Thoracic aorta (tissue), 2 donors: ENCODE measurements around the gene EED. TPM values are rescaled to one million over a fixed set of nuclear protein-coding genes. Genes with fewer than 3 reads are reported as not detected.
"Not testable (repeated sequence)": the region's sequence is repeated elsewhere in the genome, so short reads cannot be mapped to it uniquely, and the experiment has no call there.

Experiments
- ATAC-seq: fragments of 150-250 bp; one replicate; pipeline ENCODE4 v1.8.0; 2017; ENCODE audit warnings: low read depth; ENCODE audit not compliant: insufficient number of reproducible peaks, low FRiP score
- DNase-seq: peaks from one replicate; pipeline ENCODE4 v3.0.0-alpha.2; 2020; ENCODE audit warnings: low spot score
- H3K27ac ChIP-seq, 2 donors: fragments of 200-600 bp; sonication (generic); 1 replicate in 1 of 2; 2 replicates in 1 of 2; pipeline ENCODE4 v1.5.1; 2016; ENCODE audit warnings: mild to moderate bottlenecking in 2 of 2, moderate library complexity in 2 of 2
- H3K27me3 ChIP-seq: fragments of 200-600 bp; sonication (generic); replicated peaks from 2 replicates; pipeline ENCODE4 v1.6.0; 2016; ENCODE audit warnings: mild to moderate bottlenecking; ENCODE audit not compliant: insufficient read depth
- H3K36me3 ChIP-seq: fragments of 200-600 bp; sonication (generic); one replicate; pipeline ENCODE4 v1.5.1; 2016
- H3K4me1 ChIP-seq, 2 donors: fragments of 200-600 bp; sonication (generic); 1 replicate in 1 of 2; 2 replicates in 1 of 2; pipeline versions ENCODE4 v1.5.1 to v1.6.0; 2016; ENCODE audit warnings: low read depth in 2 of 2, mild to moderate bottlenecking in 1 of 2; ENCODE audit not compliant: control insufficient read depth in 1 of 2
- H3K4me3 ChIP-seq: fragments of 200-600 bp; sonication (generic); 2 replicates; pipeline ENCODE4 v1.5.1; 2016; ENCODE audit warnings: mild to moderate bottlenecking
- H3K9me3 ChIP-seq: fragments of 200-600 bp; sonication (generic); 2 replicates; pipeline ENCODE4 v1.5.1; 2016
- total RNA-seq, 2 donors: library from RNA; depleted of rRNA; stranded (reverse); fragments of >200 nt; gene quantifications; one replicate each; pipeline versions ENCODE4 v1.1.0 to v1.2.3, GENCODE V29; 2016
- TF ChIP-seq, protein P1 (sequence below): fragments of 200-600 bp; sonication (generic); IDR thresholded peaks from one replicate; pipeline ENCODE4 v1.5.1; 2019; ENCODE audit warnings: antibody characterized with exemption

EED gene
- total RNA-seq, 2 donors from 2014 or later, result 19.0 to 22.4 TPM

- Histone ChIP-seq H3K9me3 (no peaks in the 10 kb centered on the region), H3K27me3 (no peaks in the 10 kb centered on the region), H3K4me3 (peak overlapping the region; percentile 88), H3K36me3 (no peaks in the 10 kb centered on the region), H3K27ac (no peak overlapping the region), H3K4me1 (peaks cover 11 to 21% of the 10 kb centered on the region in 2 donors)
- ATAC-seq (no peak), DNase-seq (no peak)
- TF ChIP-seq, protein P1, sequence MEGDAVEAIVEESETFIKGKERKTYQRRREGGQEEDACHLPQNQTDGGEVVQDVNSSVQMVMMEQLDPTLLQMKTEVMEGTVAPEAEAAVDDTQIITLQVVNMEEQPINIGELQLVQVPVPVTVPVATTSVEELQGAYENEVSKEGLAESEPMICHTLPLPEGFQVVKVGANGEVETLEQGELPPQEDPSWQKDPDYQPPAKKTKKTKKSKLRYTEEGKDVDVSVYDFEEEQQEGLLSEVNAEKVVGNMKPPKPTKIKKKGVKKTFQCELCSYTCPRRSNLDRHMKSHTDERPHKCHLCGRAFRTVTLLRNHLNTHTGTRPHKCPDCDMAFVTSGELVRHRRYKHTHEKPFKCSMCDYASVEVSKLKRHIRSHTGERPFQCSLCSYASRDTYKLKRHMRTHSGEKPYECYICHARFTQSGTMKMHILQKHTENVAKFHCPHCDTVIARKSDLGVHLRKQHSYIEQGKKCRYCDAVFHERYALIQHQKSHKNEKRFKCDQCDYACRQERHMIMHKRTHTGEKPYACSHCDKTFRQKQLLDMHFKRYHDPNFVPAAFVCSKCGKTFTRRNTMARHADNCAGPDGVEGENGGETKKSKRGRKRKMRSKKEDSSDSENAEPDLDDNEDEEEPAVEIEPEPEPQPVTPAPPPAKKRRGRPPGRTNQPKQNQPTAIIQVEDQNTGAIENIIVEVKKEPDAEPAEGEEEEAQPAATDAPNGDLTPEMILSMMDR, result no peak
Observed at GRCh38 chr11:86303257-86303656, 58.7 kb downstream of the EED start.

DNA sequence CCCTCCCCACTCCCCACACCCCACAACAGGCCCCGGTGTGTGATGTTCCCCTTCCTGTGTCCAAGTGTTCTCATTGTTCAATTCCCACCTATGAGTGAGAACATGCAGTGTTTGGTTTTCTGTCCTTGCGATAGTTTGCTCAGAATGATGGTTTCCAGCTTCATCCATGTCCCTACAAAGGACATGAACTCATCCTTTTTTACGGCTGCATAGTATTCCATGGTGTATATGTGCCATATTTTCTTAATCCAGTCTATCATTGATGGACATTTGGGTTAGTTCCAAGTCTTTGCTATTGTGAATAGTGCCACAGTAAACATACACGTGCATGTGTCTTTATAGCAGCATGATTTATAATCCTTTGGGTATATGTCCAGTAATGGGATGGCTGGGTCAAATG, 64.2 kb downstream of the EED start:
- H3K4me1 ChIP-seq, H3K9me3 ChIP-seq, DNase-seq, H3K27ac ChIP-seq, H3K27me3 ChIP-seq, H3K36me3 ChIP-seq, ATAC-seq, H3K4me3 ChIP-seq: not testable (repeated sequence)

DNA sequence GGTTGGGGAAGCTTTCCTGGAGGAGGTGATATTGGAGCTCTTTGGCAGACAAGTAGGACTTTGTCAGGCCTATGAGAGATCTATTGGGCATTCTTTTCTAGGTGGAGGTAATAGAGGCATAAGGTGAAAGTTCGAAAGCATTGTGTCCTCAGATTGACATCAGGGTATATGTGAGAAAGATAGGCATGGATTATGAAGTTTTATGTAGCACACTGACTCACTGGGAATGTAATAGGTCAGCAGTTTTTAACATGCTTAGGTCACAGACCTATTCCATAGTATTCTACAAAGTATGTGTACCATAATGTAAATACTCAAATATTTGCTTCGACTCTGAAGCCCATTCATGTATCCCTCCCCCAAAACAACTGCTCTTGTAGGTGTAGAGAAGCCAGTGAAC, 69.2 kb downstream of the EED start:
- ATAC-seq (no peak), DNase-seq (no peak)
- Histone ChIP-seq H3K4me1 (no peaks in the 10 kb centered on the region), H3K27ac (no peak overlapping the region), H3K9me3 (no peaks in the 10 kb centered on the region), H3K4me3 (no peak overlapping the region), H3K27me3 (no peaks in the 10 kb centered on the region), H3K36me3 (peaks cover 6% of the 10 kb centered on the region)
- TF ChIP-seq, protein P1, result no peak

GRCh38 chr11:86314636-86315035, 70.1 kb downstream of the EED start:
- no peak for DNase-seq
- Histone ChIP-seq H3K27ac (no peak overlapping the region), H3K4me3 (no peak overlapping the region), H3K27me3 (no peaks in the 10 kb centered on the region), H3K9me3 (no peaks in the 10 kb centered on the region), H3K4me1 (no peaks in the 10 kb centered on the region), H3K36me3 (peaks cover 6% of the 10 kb centered on the region)
- ATAC-seq, result no peak
- TF ChIP-seq, protein P1, result no peak

Other genes starting within 250 kb of the EED start
- gene PICALM, start 175.7 kb upstream of the EED start, total RNA-seq, result 100 to 1,000 TPM; 395 to 488 TPM
- gene HIKESHI, start 57.5 kb downstream of the EED start, total RNA-seq, result 10 to 100 TPM; 36.7 to 39.5 TPM
- 10 to 100 TPM in 1 of 2 donors, 1 to 10 TPM in 1; 2.0 to 21.4 TPM for gene CCDC81, start 130.1 kb downstream of the EED start, total RNA-seq